ENCODE data around the gene NPM1.

DNA sequence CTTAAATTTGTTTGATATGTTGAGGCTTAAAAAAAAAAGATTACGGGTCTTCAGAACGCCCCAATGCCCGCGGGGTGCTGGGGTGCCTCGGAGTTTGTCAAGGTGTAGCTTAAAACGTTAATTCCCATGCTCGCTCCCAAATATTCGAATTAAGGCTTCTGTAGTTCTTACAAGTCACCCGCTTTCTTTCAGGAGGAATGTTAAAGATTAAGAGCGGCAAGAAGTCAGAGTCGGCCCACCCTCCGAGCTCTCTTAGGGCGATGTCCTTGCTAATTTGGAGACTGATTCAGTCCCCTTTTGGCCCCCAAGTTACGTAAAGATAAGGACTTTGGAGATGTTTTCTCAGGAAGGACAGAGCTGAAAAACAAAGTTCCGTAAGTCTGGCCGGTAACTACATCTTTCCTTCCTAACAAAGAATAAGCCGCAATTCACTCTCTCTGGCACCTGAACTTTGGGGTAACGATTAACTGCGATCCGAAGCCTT, 746 bp upstream of the NPM1 start:
- TF ChIP-seq ZFP3 (CRISPR knock-in tag; IDR thresholded peaks at IDR 0.05) (no peak), ISL1 (CRISPR knock-in tag; IDR thresholded peaks at IDR 0.05) (no peak), ZNF565 (CRISPR knock-in tag; conservative IDR thresholded peaks at IDR 0.05; ENCODE audit: low read depth) (no peak), OSR1 (CRISPR knock-in tag; IDR thresholded peaks at IDR 0.05) (no peak), ZNF70 (CRISPR knock-in tag; IDR thresholded peaks at IDR 0.05) (no peak)
- TF ChIP-seq, protein P1, sequence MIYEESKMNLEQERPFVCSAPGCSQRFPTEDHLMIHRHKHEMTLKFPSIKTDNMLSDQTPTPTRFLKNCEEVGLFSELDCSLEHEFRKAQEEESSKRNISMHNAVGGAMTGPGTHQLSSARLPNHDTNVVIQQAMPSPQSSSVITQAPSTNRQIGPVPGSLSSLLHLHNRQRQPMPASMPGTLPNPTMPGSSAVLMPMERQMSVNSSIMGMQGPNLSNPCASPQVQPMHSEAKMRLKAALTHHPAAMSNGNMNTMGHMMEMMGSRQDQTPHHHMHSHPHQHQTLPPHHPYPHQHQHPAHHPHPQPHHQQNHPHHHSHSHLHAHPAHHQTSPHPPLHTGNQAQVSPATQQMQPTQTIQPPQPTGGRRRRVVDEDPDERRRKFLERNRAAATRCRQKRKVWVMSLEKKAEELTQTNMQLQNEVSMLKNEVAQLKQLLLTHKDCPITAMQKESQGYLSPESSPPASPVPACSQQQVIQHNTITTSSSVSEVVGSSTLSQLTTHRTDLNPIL (CRISPR knock-in tag; IDR thresholded peaks at IDR 0.05; ENCODE audit: low read depth) = no peak

Data from SK-N-SH treated with all-trans-retinoic acid at 6 μM for 48 hours (cell line).